ENCODE data around the gene ZSCAN22.

ZSCAN22 gene

GRCh38 chr19:58350001-58350861 lies 23.4 kb downstream of the ZSCAN22 start:
- no peak overlapping the region for H3K9ac ChIP-seq (ENCODE audit: low read length)
- no peak overlapping the region for H3K4me3 ChIP-seq (ENCODE audit: low read length)
- no peak overlapping the region for H3K4me2 ChIP-seq (ENCODE audit: low read depth, low read length)

DNA sequence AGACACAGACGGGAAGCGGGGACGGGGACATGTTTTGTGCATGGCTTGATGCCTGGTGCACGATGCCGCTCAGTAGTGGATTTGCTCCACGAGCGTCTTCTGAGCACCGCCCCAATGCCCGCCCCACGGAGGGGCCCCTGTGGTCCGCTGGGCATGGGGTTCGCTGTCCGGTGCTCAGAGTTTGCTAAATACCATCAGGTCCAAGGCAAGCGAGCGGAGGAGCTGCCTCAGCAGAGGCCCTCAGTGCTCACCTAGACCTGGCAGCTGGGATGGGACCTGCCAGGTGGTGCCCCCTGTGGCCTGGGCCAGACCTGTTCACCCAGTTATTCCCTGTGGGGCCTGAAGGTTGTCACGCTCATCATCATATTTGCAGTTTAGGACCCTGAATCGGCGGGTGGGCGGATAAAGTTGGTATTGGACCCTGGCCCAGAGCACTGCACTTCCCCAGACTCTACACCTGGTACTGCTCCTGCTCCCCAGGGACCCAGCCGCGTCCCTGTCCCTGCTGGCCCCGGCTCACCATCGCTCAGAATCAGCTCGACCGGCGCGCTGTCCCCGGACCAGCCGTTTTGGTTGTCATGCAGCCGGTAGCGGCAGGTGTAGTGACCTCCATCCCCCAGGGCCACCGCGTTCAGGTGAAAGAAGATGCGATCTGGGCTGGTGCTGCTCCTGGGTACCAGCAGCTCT lies 24.2 kb downstream of the ZSCAN22 start:
- no peak overlapping the region for H3K27ac ChIP-seq (ENCODE audit: low read length)
- no peak for TF ChIP-seq EZH2 (optimal IDR thresholded peaks at IDR 0.05; ENCODE audit: low read depth, low read length)
- no peak for TF ChIP-seq EZH2phosphoT487 (IDR thresholded peaks at IDR 0.05; ENCODE audit: low read length)
- TF ChIP-seq, protein P1, sequence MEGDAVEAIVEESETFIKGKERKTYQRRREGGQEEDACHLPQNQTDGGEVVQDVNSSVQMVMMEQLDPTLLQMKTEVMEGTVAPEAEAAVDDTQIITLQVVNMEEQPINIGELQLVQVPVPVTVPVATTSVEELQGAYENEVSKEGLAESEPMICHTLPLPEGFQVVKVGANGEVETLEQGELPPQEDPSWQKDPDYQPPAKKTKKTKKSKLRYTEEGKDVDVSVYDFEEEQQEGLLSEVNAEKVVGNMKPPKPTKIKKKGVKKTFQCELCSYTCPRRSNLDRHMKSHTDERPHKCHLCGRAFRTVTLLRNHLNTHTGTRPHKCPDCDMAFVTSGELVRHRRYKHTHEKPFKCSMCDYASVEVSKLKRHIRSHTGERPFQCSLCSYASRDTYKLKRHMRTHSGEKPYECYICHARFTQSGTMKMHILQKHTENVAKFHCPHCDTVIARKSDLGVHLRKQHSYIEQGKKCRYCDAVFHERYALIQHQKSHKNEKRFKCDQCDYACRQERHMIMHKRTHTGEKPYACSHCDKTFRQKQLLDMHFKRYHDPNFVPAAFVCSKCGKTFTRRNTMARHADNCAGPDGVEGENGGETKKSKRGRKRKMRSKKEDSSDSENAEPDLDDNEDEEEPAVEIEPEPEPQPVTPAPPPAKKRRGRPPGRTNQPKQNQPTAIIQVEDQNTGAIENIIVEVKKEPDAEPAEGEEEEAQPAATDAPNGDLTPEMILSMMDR (IDR thresholded peaks at IDR 0.05; ENCODE audit: low read length), result no peak
- no peaks in the 10 kb centered on the region for H3K79me2 ChIP-seq (ENCODE audit: low read length)
- H3K4me3 ChIP-seq (ENCODE audit: low read length), result no peak overlapping the region
- H3K9me2 ChIP-seq (replicated peaks; ENCODE audit: insufficient read depth, low read length), result no peaks in the 10 kb centered on the region
- H4K20me1 ChIP-seq (ENCODE audit: insufficient read depth, low read length), result no peaks in the 10 kb centered on the region
- no peaks in the 10 kb centered on the region for H3K4me1 ChIP-seq (ENCODE audit: low read length)
- no peak overlapping the region for H2AFZ ChIP-seq (ENCODE audit: low read length)
- no peaks in the 10 kb centered on the region for H3K9me3 ChIP-seq (replicated peaks; ENCODE audit: insufficient read depth, low read length)
- DNase-seq, result no peak
- no peaks in the 10 kb centered on the region for H3F3A ChIP-seq (ENCODE audit: insufficient read depth, low read length)
- H3K9ac ChIP-seq (ENCODE audit: low read length), result no peak overlapping the region
- H3K27me3 ChIP-seq (replicated peaks; ENCODE audit: insufficient read depth, low read length), result no peaks in the 10 kb centered on the region
- H3K4me2 ChIP-seq (ENCODE audit: low read depth, low read length), result no peak overlapping the region
- H3K36me3 ChIP-seq (replicated peaks; ENCODE audit: insufficient read depth, low read length), result no peaks in the 10 kb centered on the region

More at GRCh38 chr19:58350001-58350861, 23.4 kb downstream of the ZSCAN22 start:
- Histone ChIP-seq H4K20me1 (ENCODE audit: insufficient read depth, low read length) (no peaks in the 10 kb centered on the region), H3F3A (ENCODE audit: insufficient read depth, low read length) (no peaks in the 10 kb centered on the region), H3K9me3 (replicated peaks; ENCODE audit: insufficient read depth, low read length) (no peaks in the 10 kb centered on the region), H2AFZ (ENCODE audit: low read length) (no peak overlapping the region), H3K4me1 (ENCODE audit: low read length) (no peaks in the 10 kb centered on the region), H3K9me2 (replicated peaks; ENCODE audit: insufficient read depth, low read length) (no peaks in the 10 kb centered on the region), H3K36me3 (replicated peaks; ENCODE audit: insufficient read depth, low read length) (no peaks in the 10 kb centered on the region), H3K79me2 (ENCODE audit: low read length) (no peaks in the 10 kb centered on the region), H3K27me3 (replicated peaks; ENCODE audit: insufficient read depth, low read length) (no peaks in the 10 kb centered on the region), H3K27ac (ENCODE audit: low read length) (no peak overlapping the region)
- DNase-seq, result no peak
- no peak for TF ChIP-seq EZH2phosphoT487 (IDR thresholded peaks at IDR 0.05; ENCODE audit: low read length)
- TF ChIP-seq, protein P1 (IDR thresholded peaks at IDR 0.05; ENCODE audit: low read length), result no peak
- no peak for TF ChIP-seq EZH2 (optimal IDR thresholded peaks at IDR 0.05; ENCODE audit: low read depth, low read length)

- Histone ChIP-seq H3K27ac (ENCODE audit: low read length) (no peak overlapping the region), H3K79me2 (ENCODE audit: low read length) (no peaks in the 10 kb centered on the region), H3K9me3 (replicated peaks; ENCODE audit: insufficient read depth, low read length) (no peaks in the 10 kb centered on the region), H3K27me3 (replicated peaks; ENCODE audit: insufficient read depth, low read length) (no peaks in the 10 kb centered on the region), H3K9ac (ENCODE audit: low read length) (no peak overlapping the region), H3K4me2 (ENCODE audit: low read depth, low read length) (no peak overlapping the region), H2AFZ (ENCODE audit: low read length) (no peak overlapping the region), H3K36me3 (replicated peaks; ENCODE audit: insufficient read depth, low read length) (no peaks in the 10 kb centered on the region), H3K4me1 (ENCODE audit: low read length) (no peaks in the 10 kb centered on the region), H3K9me2 (replicated peaks; ENCODE audit: insufficient read depth, low read length) (no peaks in the 10 kb centered on the region), H3F3A (ENCODE audit: insufficient read depth, low read length) (no peaks in the 10 kb centered on the region), H4K20me1 (ENCODE audit: insufficient read depth, low read length) (no peaks in the 10 kb centered on the region), H3K4me3 (ENCODE audit: low read length) (no peak overlapping the region)
- TF ChIP-seq EZH2phosphoT487 (IDR thresholded peaks at IDR 0.05; ENCODE audit: low read length), result no peak
- TF ChIP-seq, protein P1 (IDR thresholded peaks at IDR 0.05; ENCODE audit: low read length), result no peak
- TF ChIP-seq EZH2 (optimal IDR thresholded peaks at IDR 0.05; ENCODE audit: low read depth, low read length), result no peak
- no peak for DNase-seq
Observed at GRCh38 chr19:58351558-58351878, 24.7 kb downstream of the ZSCAN22 start.
